MM.1S (cell line): Measurements from ENCODE around the gene ASPSCR1.

Source experiments
- DNase-seq: peaks from one replicate; pipeline ENCODE4 v3.0.0-alpha.2; 2015
- H2AFZ ChIP-seq: fragments of 300-600 bp; sonication (generic); 2 replicates; pipeline ENCODE4 v1.6.0; 2016; ENCODE audit warnings: antibody characterized with exemption, low read length
- H3F3A ChIP-seq: fragments of 300-600 bp; sonication (generic); 2 replicates; pipeline ENCODE4 v1.6.1; 2016; ENCODE audit warnings: mild to moderate bottlenecking, antibody characterized with exemption, low read length, moderate library complexity, mixed read lengths; ENCODE audit not compliant: insufficient read depth
- H3K27ac ChIP-seq: fragments of 300-600 bp; sonication (generic); 2 replicates; pipeline ENCODE4 v1.5.1; 2016; ENCODE audit warnings: mild to moderate bottlenecking, low read length
- H3K27me3 ChIP-seq: fragments of 300-600 bp; sonication (generic); replicated peaks from 2 replicates; pipeline ENCODE4 v1.6.0; 2016; ENCODE audit warnings: low read length; ENCODE audit not compliant: insufficient read depth
- H3K36me3 ChIP-seq: fragments of 300-600 bp; sonication (generic); replicated peaks from 2 replicates; pipeline ENCODE4 v1.6.1; 2016; ENCODE audit warnings: mild to moderate bottlenecking, low read length, mixed read lengths; ENCODE audit not compliant: insufficient read depth
- H3K4me1 ChIP-seq: fragments of 300-600 bp; sonication (generic); 2 replicates; pipeline ENCODE4 v1.6.1; 2016; ENCODE audit warnings: low read length, mixed read lengths
- H3K4me2 ChIP-seq: fragments of 300-600 bp; sonication (generic); 2 replicates; pipeline ENCODE4 v1.6.0; 2016; ENCODE audit warnings: low read depth, low read length
- H3K4me3 ChIP-seq: fragments of 300-600 bp; sonication (generic); 2 replicates; pipeline ENCODE4 v1.5.1; 2016; ENCODE audit warnings: low read length, mixed read lengths
- H3K79me2 ChIP-seq: fragments of 300-600 bp; sonication (generic); 2 replicates; pipeline ENCODE4 v1.6.1; 2016; ENCODE audit warnings: mixed run types, low read length, mixed read lengths
- H3K9ac ChIP-seq: fragments of 300-600 bp; sonication (generic); 2 replicates; pipeline ENCODE4 v1.6.1; 2016; ENCODE audit warnings: low read length, mixed read lengths
- H3K9me2 ChIP-seq: fragments of 300-600 bp; sonication (generic); replicated peaks from 2 replicates; pipeline ENCODE4 v1.6.1; 2016; ENCODE audit warnings: mild to moderate bottlenecking, low read length, mixed read lengths; ENCODE audit not compliant: insufficient read depth
- H3K9me3 ChIP-seq: fragments of 300-600 bp; sonication (generic); replicated peaks from 2 replicates; pipeline ENCODE4 v1.6.1; 2016; ENCODE audit warnings: mild to moderate bottlenecking, low read length, mixed read lengths; ENCODE audit not compliant: insufficient read depth
- H4K20me1 ChIP-seq: fragments of 300-600 bp; sonication (generic); 2 replicates; pipeline ENCODE4 v1.6.1; 2016; ENCODE audit warnings: mild to moderate bottlenecking, low read length, moderate library complexity, mixed read lengths; ENCODE audit not compliant: insufficient read depth
- EZH2 ChIP-seq: fragments of 300-600 bp; sonication (generic); optimal IDR thresholded peaks from 2 replicates; pipeline ENCODE3; 2017; ENCODE audit warnings: low read depth, mild to moderate bottlenecking, antibody characterized with exemption, low read length, mixed read lengths
- EZH2phosphoT487 ChIP-seq: fragments of 300-600 bp; sonication (generic); IDR thresholded peaks from 2 replicates; pipeline ENCODE4 v1.6.1; 2018; ENCODE audit warnings: antibody characterized with exemption, low read length
- TF ChIP-seq, protein P1 (sequence below): fragments of 300-600 bp; sonication (generic); IDR thresholded peaks from 2 replicates; pipeline ENCODE4 v1.5.1; 2016; ENCODE audit warnings: antibody characterized with exemption, low read length, mixed read lengths

Gene ASPSCR1

DNA sequence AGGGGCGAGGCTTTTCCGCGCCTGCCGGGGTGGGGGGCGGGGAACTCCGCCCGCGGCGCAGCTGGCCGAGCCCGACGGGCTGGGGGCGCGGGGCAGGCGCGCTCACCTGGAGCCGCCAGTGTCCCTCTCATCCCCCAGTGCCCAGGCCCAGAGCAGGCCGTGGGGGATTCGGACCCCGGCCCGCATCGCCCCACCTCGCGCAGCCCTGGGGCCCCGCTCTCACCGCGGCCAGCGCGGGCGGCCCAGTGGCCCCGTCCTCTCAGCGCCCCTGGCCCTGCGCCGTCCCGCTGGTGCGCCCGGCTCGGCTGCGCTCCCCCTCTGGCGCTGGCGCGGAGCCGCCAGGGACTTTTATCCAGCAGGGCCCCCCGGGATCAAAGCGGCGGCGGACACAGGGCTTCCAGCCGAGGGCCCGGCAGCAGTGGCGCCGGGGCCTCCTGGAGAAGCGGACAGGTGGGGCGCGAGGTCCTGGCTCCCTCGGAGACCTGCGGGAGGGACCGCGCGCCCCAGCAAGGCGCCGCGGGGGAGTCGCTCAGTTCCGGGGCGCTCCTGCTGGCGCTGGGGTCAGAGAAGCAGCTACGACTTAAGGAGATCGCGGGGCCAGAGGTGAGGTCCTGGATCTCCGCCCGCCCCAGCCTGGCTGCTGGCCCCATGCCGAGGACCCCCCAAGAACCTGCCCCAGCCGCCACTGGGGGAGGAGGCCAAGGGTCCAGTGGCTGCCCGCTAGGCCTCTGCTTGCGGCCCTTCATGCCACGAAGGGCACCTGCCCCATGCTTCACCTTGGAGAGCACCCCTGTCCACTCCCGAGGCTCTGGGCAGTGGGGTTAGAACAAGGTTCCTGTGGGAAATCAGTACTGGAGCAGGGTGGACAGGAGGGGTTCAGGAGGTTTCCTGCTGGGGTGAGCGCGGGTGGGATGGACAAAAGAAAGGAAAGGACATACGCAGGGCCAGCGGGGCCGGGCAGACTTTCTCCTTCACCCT, 15.6 kb upstream of the ASPSCR1 start:
- Histone ChIP-seq H3K9me2 (no peaks in the 10 kb centered on the region), H4K20me1 (no peaks in the 10 kb centered on the region), H3K36me3 (no peaks in the 10 kb centered on the region), H3K27ac (no peak overlapping the region), H2AFZ (no peak overlapping the region), H3K9me3 (no peaks in the 10 kb centered on the region), H3K27me3 (peaks cover 82% of the 10 kb centered on the region), H3K79me2 (no peaks in the 10 kb centered on the region), H3K4me2 (no peak overlapping the region), H3K9ac (no peak overlapping the region), H3K4me1 (no peaks in the 10 kb centered on the region), H3K4me3 (no peak overlapping the region), H3F3A (no peaks in the 10 kb centered on the region)
- no peak for DNase-seq
- TF ChIP-seq, protein P1, sequence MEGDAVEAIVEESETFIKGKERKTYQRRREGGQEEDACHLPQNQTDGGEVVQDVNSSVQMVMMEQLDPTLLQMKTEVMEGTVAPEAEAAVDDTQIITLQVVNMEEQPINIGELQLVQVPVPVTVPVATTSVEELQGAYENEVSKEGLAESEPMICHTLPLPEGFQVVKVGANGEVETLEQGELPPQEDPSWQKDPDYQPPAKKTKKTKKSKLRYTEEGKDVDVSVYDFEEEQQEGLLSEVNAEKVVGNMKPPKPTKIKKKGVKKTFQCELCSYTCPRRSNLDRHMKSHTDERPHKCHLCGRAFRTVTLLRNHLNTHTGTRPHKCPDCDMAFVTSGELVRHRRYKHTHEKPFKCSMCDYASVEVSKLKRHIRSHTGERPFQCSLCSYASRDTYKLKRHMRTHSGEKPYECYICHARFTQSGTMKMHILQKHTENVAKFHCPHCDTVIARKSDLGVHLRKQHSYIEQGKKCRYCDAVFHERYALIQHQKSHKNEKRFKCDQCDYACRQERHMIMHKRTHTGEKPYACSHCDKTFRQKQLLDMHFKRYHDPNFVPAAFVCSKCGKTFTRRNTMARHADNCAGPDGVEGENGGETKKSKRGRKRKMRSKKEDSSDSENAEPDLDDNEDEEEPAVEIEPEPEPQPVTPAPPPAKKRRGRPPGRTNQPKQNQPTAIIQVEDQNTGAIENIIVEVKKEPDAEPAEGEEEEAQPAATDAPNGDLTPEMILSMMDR, result no peak
- TF ChIP-seq EZH2phosphoT487 (no peak), EZH2 (no peak)

DNA sequence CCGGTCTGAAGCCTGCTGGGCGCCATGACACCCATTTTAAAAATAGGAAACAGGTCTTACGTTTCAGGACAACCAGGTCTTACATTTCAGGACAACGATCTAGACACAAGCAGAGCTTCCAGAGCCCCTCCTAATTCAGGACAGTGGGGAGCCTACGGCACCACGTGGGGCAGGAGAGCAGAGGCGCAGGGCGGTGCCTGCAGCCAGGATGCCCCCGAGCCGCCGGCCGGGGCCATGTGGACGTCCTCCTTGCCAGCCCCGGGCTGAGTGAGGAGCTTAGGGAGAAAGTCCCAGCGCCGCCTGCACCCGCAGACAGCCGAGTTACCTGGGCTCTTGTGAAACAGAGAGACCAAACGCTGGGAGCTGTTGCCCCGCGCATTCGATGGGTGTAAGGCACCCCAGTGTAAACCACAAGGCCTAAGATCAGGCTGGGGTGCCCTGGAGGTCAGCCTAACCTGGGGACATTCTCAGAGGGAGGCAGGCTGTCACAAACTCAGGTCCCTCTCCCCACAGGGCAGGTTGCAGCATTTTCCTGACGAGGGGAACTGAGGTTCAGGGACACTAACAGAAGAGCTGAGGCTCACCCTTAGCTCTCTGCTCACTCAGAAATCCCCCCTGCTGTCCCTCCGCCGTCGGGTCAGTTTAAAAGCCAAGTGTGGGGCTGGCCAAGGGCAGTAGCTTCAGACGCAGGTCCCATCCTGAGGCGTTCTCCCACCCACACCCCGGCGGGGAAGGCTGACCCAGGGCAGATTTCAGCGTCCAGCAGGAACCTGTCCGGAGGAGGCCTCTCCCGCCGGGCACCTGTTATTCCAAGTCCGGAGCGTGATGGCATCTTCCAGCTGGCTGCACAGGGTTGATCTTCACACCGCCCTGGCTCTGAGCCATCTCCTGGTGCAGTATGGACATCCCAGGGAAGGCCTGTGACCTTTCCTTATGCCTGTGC, 14.7 kb upstream of the ASPSCR1 start:
- no peaks in the 10 kb centered on the region for H3K4me1 ChIP-seq
- no peak for TF ChIP-seq EZH2phosphoT487
- TF ChIP-seq EZH2, result no peak
- TF ChIP-seq, protein P1, result no peak
- H3K9ac ChIP-seq, result no peak overlapping the region
- H3K4me3 ChIP-seq, result no peak overlapping the region
- H3K9me3 ChIP-seq, result no peaks in the 10 kb centered on the region
- peaks cover 81% of the 10 kb centered on the region for H3K27me3 ChIP-seq
- no peak overlapping the region for H3K4me2 ChIP-seq
- H2AFZ ChIP-seq, result no peak overlapping the region
- H3F3A ChIP-seq, result no peaks in the 10 kb centered on the region
- H3K79me2 ChIP-seq, result no peaks in the 10 kb centered on the region
- H3K36me3 ChIP-seq, result no peaks in the 10 kb centered on the region
- no peak overlapping the region for H3K27ac ChIP-seq
- no peaks in the 10 kb centered on the region for H3K9me2 ChIP-seq
- no peaks in the 10 kb centered on the region for H4K20me1 ChIP-seq
- no peak for DNase-seq

DNA sequence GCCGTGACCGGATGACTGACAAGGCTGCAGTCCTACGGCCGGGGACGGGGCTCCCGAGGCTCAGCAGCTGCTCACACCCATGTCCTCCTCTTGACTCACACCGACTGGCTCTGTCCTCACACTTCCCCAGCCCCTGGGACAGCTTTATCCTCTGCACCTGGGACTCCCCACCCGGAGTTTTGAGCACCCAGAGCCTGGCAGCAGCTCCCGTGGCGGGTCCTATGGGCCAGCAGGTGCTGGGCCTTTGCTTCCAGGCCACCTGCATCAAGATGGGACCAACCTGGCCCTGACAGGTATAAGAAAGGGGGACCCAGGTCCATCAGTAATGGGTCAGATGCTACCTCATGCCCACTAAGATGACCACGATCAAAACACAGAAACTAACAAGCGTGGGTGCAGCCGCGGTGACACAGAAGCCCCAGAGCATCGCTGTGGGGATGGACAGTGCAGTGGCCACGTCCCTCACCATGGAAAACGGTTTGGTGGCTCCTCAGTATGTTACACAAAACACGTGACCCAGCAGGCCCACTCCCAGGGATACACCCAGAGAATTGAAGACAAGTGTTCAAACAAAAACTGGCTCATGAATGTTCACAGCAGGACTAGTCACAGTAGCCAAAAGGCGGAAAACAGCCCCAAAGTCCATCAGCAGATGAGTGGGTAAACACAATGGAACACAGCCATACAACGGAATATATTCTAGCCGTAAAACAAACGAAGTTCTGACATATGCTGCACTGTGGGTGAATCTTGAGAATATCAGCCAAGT, 13.2 kb upstream of the ASPSCR1 start:
- H3K9me3 ChIP-seq, result no peaks in the 10 kb centered on the region
- H3F3A ChIP-seq, result no peaks in the 10 kb centered on the region
- H3K36me3 ChIP-seq, result no peaks in the 10 kb centered on the region
- no peaks in the 10 kb centered on the region for H3K79me2 ChIP-seq
- no peak overlapping the region for H3K4me3 ChIP-seq
- no peak overlapping the region for H3K4me2 ChIP-seq
- no peaks in the 10 kb centered on the region for H3K9me2 ChIP-seq
- H3K27me3 ChIP-seq, result peaks cover 66% of the 10 kb centered on the region
- H3K27ac ChIP-seq, result no peak overlapping the region
- TF ChIP-seq EZH2phosphoT487 (no peak), EZH2 (no peak)
- TF ChIP-seq, protein P1, result no peak
- H4K20me1 ChIP-seq, result no peaks in the 10 kb centered on the region
- no peaks in the 10 kb centered on the region for H3K4me1 ChIP-seq
- no peak for DNase-seq
- no peak overlapping the region for H3K9ac ChIP-seq
- no peak overlapping the region for H2AFZ ChIP-seq
